AG04450 (cell line): ENCODE data around the gene LCAT. TPM values are rescaled to one million over a fixed set of nuclear protein-coding genes. Genes with fewer than 3 reads are reported as not detected.

Source experiments
- CTCF ChIA-PET: fragments of 300-600, 350-600 bp; formaldehyde crosslinking; extraction: SDS; loops from one replicate; lab custom pipeline; 2022; ENCODE audit warnings: antibody characterized with exemption, inconsistent platforms; lab: Charles Lee
- POLR2A ChIA-PET: fragments of 350-600 bp; formaldehyde crosslinking; extraction: SDS; loops from one replicate; lab custom pipeline; 2021; ENCODE audit warnings: antibody characterized with exemption, inconsistent platforms; lab: Yijun Ruan, JAX
- DNase-seq: peaks from one replicate; pipeline ENCODE4 v3.0.0-alpha.2; 2011; ENCODE audit warnings: low read depth, low spot score
- H3K27ac ChIP-seq: one replicate; pipeline ENCODE4 v1.5.1; 2012; ENCODE audit warnings: low read depth, low read length, control low read depth
- H3K27me3 ChIP-seq: one replicate; pipeline ENCODE4 v1.6.0; 2012; ENCODE audit warnings: low read length; ENCODE audit not compliant: control insufficient read depth, insufficient read depth
- H3K4me3 ChIP-seq: 2 replicates; pipeline ENCODE4 v1.5.1; 2011; ENCODE audit warnings: mild to moderate bottlenecking, low read depth, low read length, control low read depth
- H3K9me3 ChIP-seq: 2 replicates; pipeline ENCODE4 v1.5.1; 2012; ENCODE audit warnings: low read length; ENCODE audit not compliant: control insufficient read depth, insufficient read depth
- CTCF ChIP-seq: IDR thresholded peaks from 2 replicates; pipeline ENCODE4 v1.5.1; 2011; ENCODE audit warnings: low read depth, low read length, control low read depth, inconsistent platforms
- polyA plus RNA-seq: library from polyadenylated mRNA; depleted of rRNA; stranded (reverse); fragments of >200 nt; gene quantifications from 2 replicates; pipeline ENCODE4 v1.2.3, GENCODE V29; 2011

Gene LCAT
- polyA plus RNA-seq, 1 experiment: 5.2 TPM

GRCh38 chr16:67936880-67937605, 6.9 kb downstream of the LCAT start:
- ChIA-PET CTCF (interaction anchor here (1.1 to 1.7 kb wide), 2 partner anchors 54 to 121 kb away, joined by 3 to 8 read pairs; no protein-coding TSS in a partner anchor), POLR2A (interaction anchor here (0.6 to 0.7 kb wide), 2 partner anchors 29 to 205 kb away, joined by 3 to 10 read pairs; no protein-coding TSS in a partner anchor)
- Histone ChIP-seq H3K9me3 (peaks cover 6% of the 10 kb centered on the region; the same call in 1 of the 2 replicates), H3K27ac (peak overlapping the region; percentile 93), H3K27me3 (no peaks in the 10 kb centered on the region), H3K4me3 (peak overlapping the region; percentile 97)
- DNase-seq: no peak
- TF ChIP-seq CTCF: no peak

GRCh38 chr16:67936124-67936879, 7.6 kb downstream of the LCAT start, which contains the start of gene PSMB10:
PSMB10 (minus strand) TSS chr16:67936850; CDS start chr16:67936749, 101 bp downstream.
- no peak for DNase-seq
- peak within 1 kb of the TSS; percentile 97 for H3K4me3 ChIP-seq
- H3K27me3 ChIP-seq: no peaks in the 10 kb centered on the region
- ChIA-PET CTCF (interaction anchor here (1.7 to 2.6 kb wide), 2 partner anchors 104 to 120 kb away, joined by 8 to 9 read pairs; no protein-coding TSS in a partner anchor), POLR2A (interaction anchor here (0.5 to 1.3 kb wide), 9 partner anchors 20 to 205 kb away, joined by 3 to 7 read pairs (median 3); partner anchors contain the start of genes EDC4, RANBP10 and TSNAXIP1)
- no peak for TF ChIP-seq CTCF
- H3K27ac ChIP-seq: peak within 1 kb of the TSS; percentile 93
- H3K9me3 ChIP-seq: peaks cover 6% of the 10 kb centered on the region; the same call in 1 of the 2 replicates

GRCh38 chr16:67935402-67936123, 8.4 kb downstream of the LCAT start:
- POLR2A ChIA-PET: interaction anchor here (0.5 to 1.5 kb wide), 13 partner anchors 21 to 301 kb away, joined by 3 to 7 read pairs (median 3); partner anchors contain the start of genes EDC4, NRN1L, RANBP10 and TSNAXIP1
- Histone ChIP-seq H3K27ac (peak overlapping the region; percentile 93), H3K4me3 (peak overlapping the region; percentile 97), H3K9me3 (peaks cover 6% of the 10 kb centered on the region; the same call in 1 of the 2 replicates), H3K27me3 (no peaks in the 10 kb centered on the region)
- peak; percentile 68 for DNase-seq
- no peak for TF ChIP-seq CTCF
- CTCF ChIA-PET: interaction anchor here (1.7 to 2.6 kb wide), 2 partner anchors 105 to 119 kb away, joined by 8 to 9 read pairs; no protein-coding TSS in a partner anchor

GRCh38 chr16:67935101-67935401, 8.9 kb downstream of the LCAT start:
- TF ChIP-seq CTCF: no peak
- Histone ChIP-seq H3K4me3 (peak overlapping the region; percentile 97), H3K9me3 (peaks cover 6% of the 10 kb centered on the region; the same call in 1 of the 2 replicates), H3K27me3 (no peaks in the 10 kb centered on the region), H3K27ac (no peak overlapping the region)
- ChIA-PET POLR2A (interaction anchor here (0.5 to 1.5 kb wide), 10 partner anchors 25 to 302 kb away, joined by 3 to 4 read pairs (median 3); partner anchors contain the start of genes EDC4, NRN1L, RANBP10 and TSNAXIP1), CTCF (interaction anchor here (1.6 to 2.6 kb wide), 2 partner anchors 105 to 119 kb away, joined by 7 to 9 read pairs; no protein-coding TSS in a partner anchor)
- no peak for DNase-seq
